Measurements from ENCODE around the gene POM121. TPM values are rescaled to one million over a fixed set of nuclear protein-coding genes. Genes with fewer than 3 reads are reported as not detected.
"Not testable (repeated sequence)": the region's sequence is repeated elsewhere in the genome, so short reads cannot be mapped to it uniquely, and the experiment has no call there.

The POM121 gene
- polyA plus RNA-seq, 1 donor (not counting 4 experiments of a cell fraction or from before 2014, with no cell fraction given): 4.0 TPM

- H3K4me2 ChIP-seq (ENCODE audit: control insufficient read depth, extremely low read depth, insufficient read depth, low read depth, low read length); DNase-seq (ENCODE audit: low read depth, low spot score); H3K36me3 ChIP-seq (ENCODE audit: control insufficient read depth in 2 of 2, extremely low read depth in 1 of 2, insufficient read depth in 2 of 2, low read length in 2 of 2); dilution Hi-C loops (cut with MboI; ENCODE audit: extremely low pct_ligation_motif_present, low sequenced_read_pairs); H3K79me2 ChIP-seq (ENCODE audit: control insufficient read depth, insufficient read depth, low read length); H3K27me3 ChIP-seq (ENCODE audit: control insufficient read depth, extremely low read depth, insufficient read depth, low read length); H3K9ac ChIP-seq (ENCODE audit: control insufficient read depth, extremely low read depth, insufficient read depth, low read length); H3K4me3 ChIP-seq (ENCODE audit: control insufficient read depth in 2 of 3, extremely low read depth in 1 of 3, insufficient read depth in 2 of 3, low read depth in 1 of 3, low read length in 3 of 3); H4K20me1 ChIP-seq (ENCODE audit: control insufficient read depth, extremely low read depth, insufficient read depth, low read length); H3K27ac ChIP-seq (ENCODE audit: control insufficient read depth, insufficient read depth, low read length); FAIRE-seq; H2AFZ ChIP-seq (ENCODE audit: control insufficient read depth, low read length); H3K9me3 ChIP-seq (ENCODE audit: control insufficient read depth, low read depth, low read length); H3K9me1 ChIP-seq (ENCODE audit: control insufficient read depth, extremely low read depth, insufficient read depth, low read length); H3K4me1 ChIP-seq (ENCODE audit: control insufficient read depth, extremely low read depth, insufficient read depth, low read length): not testable (repeated sequence)
Observed at GRCh38 chr7:72891750-72892149, 33.1 kb upstream of the POM121 start.

GRCh38 chr7:72904740-72905139 lies 20.2 kb upstream of the POM121 start:
- H3K9me3 ChIP-seq (ENCODE audit: control insufficient read depth, low read depth, low read length); H4K20me1 ChIP-seq (ENCODE audit: control insufficient read depth, extremely low read depth, insufficient read depth, low read length); H3K4me2 ChIP-seq (ENCODE audit: control insufficient read depth, extremely low read depth, insufficient read depth, low read depth, low read length); H3K36me3 ChIP-seq (ENCODE audit: control insufficient read depth in 2 of 2, extremely low read depth in 1 of 2, insufficient read depth in 2 of 2, low read length in 2 of 2); H3K4me1 ChIP-seq (ENCODE audit: control insufficient read depth, extremely low read depth, insufficient read depth, low read length); DNase-seq (ENCODE audit: low read depth, low spot score); H3K27me3 ChIP-seq (ENCODE audit: control insufficient read depth, extremely low read depth, insufficient read depth, low read length); dilution Hi-C loops (cut with MboI; ENCODE audit: extremely low pct_ligation_motif_present, low sequenced_read_pairs); H2AFZ ChIP-seq (ENCODE audit: control insufficient read depth, low read length); FAIRE-seq; H3K27ac ChIP-seq (ENCODE audit: control insufficient read depth, insufficient read depth, low read length); H3K9me1 ChIP-seq (ENCODE audit: control insufficient read depth, extremely low read depth, insufficient read depth, low read length); H3K4me3 ChIP-seq (ENCODE audit: control insufficient read depth in 2 of 3, extremely low read depth in 1 of 3, insufficient read depth in 2 of 3, low read depth in 1 of 3, low read length in 3 of 3); H3K9ac ChIP-seq (ENCODE audit: control insufficient read depth, extremely low read depth, insufficient read depth, low read length): not testable (repeated sequence)
- H3K79me2 ChIP-seq (ENCODE audit: control insufficient read depth, insufficient read depth, low read length): peaks cover 34% of the 10 kb centered on the region

- H3K9me3 ChIP-seq (ENCODE audit: control insufficient read depth, low read depth, low read length); FAIRE-seq; H2AFZ ChIP-seq (ENCODE audit: control insufficient read depth, low read length); H3K4me3 ChIP-seq (ENCODE audit: control insufficient read depth in 2 of 3, extremely low read depth in 1 of 3, insufficient read depth in 2 of 3, low read depth in 1 of 3, low read length in 3 of 3); DNase-seq (ENCODE audit: low read depth, low spot score); H3K27ac ChIP-seq (ENCODE audit: control insufficient read depth, insufficient read depth, low read length); H3K9ac ChIP-seq (ENCODE audit: control insufficient read depth, extremely low read depth, insufficient read depth, low read length); H3K4me2 ChIP-seq (ENCODE audit: control insufficient read depth, extremely low read depth, insufficient read depth, low read depth, low read length); H3K27me3 ChIP-seq (ENCODE audit: control insufficient read depth, extremely low read depth, insufficient read depth, low read length); dilution Hi-C loops (cut with MboI; ENCODE audit: extremely low pct_ligation_motif_present, low sequenced_read_pairs); H4K20me1 ChIP-seq (ENCODE audit: control insufficient read depth, extremely low read depth, insufficient read depth, low read length); H3K9me1 ChIP-seq (ENCODE audit: control insufficient read depth, extremely low read depth, insufficient read depth, low read length); H3K4me1 ChIP-seq (ENCODE audit: control insufficient read depth, extremely low read depth, insufficient read depth, low read length); H3K36me3 ChIP-seq (ENCODE audit: control insufficient read depth in 2 of 2, extremely low read depth in 1 of 2, insufficient read depth in 2 of 2, low read length in 2 of 2): not testable (repeated sequence)
- peaks cover 32% of the 10 kb centered on the region for H3K79me2 ChIP-seq (ENCODE audit: control insufficient read depth, insufficient read depth, low read length)
Observed at GRCh38 chr7:72908422-72908821, 16.5 kb upstream of the POM121 start.

GRCh38 chr7:72911395-72911794 lies 13.5 kb upstream of the POM121 start:
- H2AFZ ChIP-seq (ENCODE audit: control insufficient read depth, low read length); dilution Hi-C loops (cut with MboI; ENCODE audit: extremely low pct_ligation_motif_present, low sequenced_read_pairs); H3K4me3 ChIP-seq (ENCODE audit: control insufficient read depth in 2 of 3, extremely low read depth in 1 of 3, insufficient read depth in 2 of 3, low read depth in 1 of 3, low read length in 3 of 3); H3K4me1 ChIP-seq (ENCODE audit: control insufficient read depth, extremely low read depth, insufficient read depth, low read length); H3K9ac ChIP-seq (ENCODE audit: control insufficient read depth, extremely low read depth, insufficient read depth, low read length); H3K27me3 ChIP-seq (ENCODE audit: control insufficient read depth, extremely low read depth, insufficient read depth, low read length); H3K4me2 ChIP-seq (ENCODE audit: control insufficient read depth, extremely low read depth, insufficient read depth, low read depth, low read length); H3K27ac ChIP-seq (ENCODE audit: control insufficient read depth, insufficient read depth, low read length); H3K36me3 ChIP-seq (ENCODE audit: control insufficient read depth in 2 of 2, extremely low read depth in 1 of 2, insufficient read depth in 2 of 2, low read length in 2 of 2); DNase-seq (ENCODE audit: low read depth, low spot score); H3K9me1 ChIP-seq (ENCODE audit: control insufficient read depth, extremely low read depth, insufficient read depth, low read length); H4K20me1 ChIP-seq (ENCODE audit: control insufficient read depth, extremely low read depth, insufficient read depth, low read length); H3K9me3 ChIP-seq (ENCODE audit: control insufficient read depth, low read depth, low read length); FAIRE-seq: not testable (repeated sequence)
- H3K79me2 ChIP-seq (ENCODE audit: control insufficient read depth, insufficient read depth, low read length): peaks cover 21% of the 10 kb centered on the region

GRCh38 chr7:72913750-72914149 lies 11.1 kb upstream of the POM121 start:
- H3K4me3 ChIP-seq (ENCODE audit: control insufficient read depth in 2 of 3, extremely low read depth in 1 of 3, insufficient read depth in 2 of 3, low read depth in 1 of 3, low read length in 3 of 3); dilution Hi-C loops (cut with MboI; ENCODE audit: extremely low pct_ligation_motif_present, low sequenced_read_pairs); H3K27me3 ChIP-seq (ENCODE audit: control insufficient read depth, extremely low read depth, insufficient read depth, low read length); H3K9me1 ChIP-seq (ENCODE audit: control insufficient read depth, extremely low read depth, insufficient read depth, low read length); H3K27ac ChIP-seq (ENCODE audit: control insufficient read depth, insufficient read depth, low read length); H3K9me3 ChIP-seq (ENCODE audit: control insufficient read depth, low read depth, low read length); H4K20me1 ChIP-seq (ENCODE audit: control insufficient read depth, extremely low read depth, insufficient read depth, low read length); H3K4me2 ChIP-seq (ENCODE audit: control insufficient read depth, extremely low read depth, insufficient read depth, low read depth, low read length); H3K4me1 ChIP-seq (ENCODE audit: control insufficient read depth, extremely low read depth, insufficient read depth, low read length); FAIRE-seq; DNase-seq (ENCODE audit: low read depth, low spot score); H3K36me3 ChIP-seq (ENCODE audit: control insufficient read depth in 2 of 2, extremely low read depth in 1 of 2, insufficient read depth in 2 of 2, low read length in 2 of 2); H3K9ac ChIP-seq (ENCODE audit: control insufficient read depth, extremely low read depth, insufficient read depth, low read length); H2AFZ ChIP-seq (ENCODE audit: control insufficient read depth, low read length): not testable (repeated sequence)
- H3K79me2 ChIP-seq (ENCODE audit: control insufficient read depth, insufficient read depth, low read length): peaks cover 30% of the 10 kb centered on the region
